ENCODE data around the gene CELF2.
A peak's percentile ranks its signal among the peaks of the same experiment; 100 is the strongest.

Gene CELF2

GRCh38 chr10:11255156-11255555, 237.5 kb downstream of the CELF2 start:
- no peak overlapping the region for H3K27ac ChIP-seq
- DNase-seq (ENCODE audit: low read depth, low spot score) = no peak

- no peak overlapping the region for H3K27ac ChIP-seq
- no peak for DNase-seq (ENCODE audit: low read depth, low spot score)
Observed at GRCh38 chr10:11255796-11256444, 238.2 kb downstream of the CELF2 start.

- no peak overlapping the region for H3K27ac ChIP-seq
- DNase-seq (ENCODE audit: low read depth, low spot score) = no peak
Observed at GRCh38 chr10:11256896-11257295, 239.2 kb downstream of the CELF2 start.

- H3K27ac ChIP-seq = no peak overlapping the region
- no peak for DNase-seq (ENCODE audit: low read depth, low spot score)
Observed at GRCh38 chr10:11257440-11258090, 239.9 kb downstream of the CELF2 start.

- no peak for DNase-seq (ENCODE audit: low read depth, low spot score)
- no peak overlapping the region for H3K27ac ChIP-seq
Observed at GRCh38 chr10:11260170-11260569, 242.5 kb downstream of the CELF2 start.

- DNase-seq (ENCODE audit: low read depth, low spot score) = no peak
- H3K27ac ChIP-seq = no peak overlapping the region
Observed at GRCh38 chr10:11261143-11261542, 243.5 kb downstream of the CELF2 start.

GRCh38 chr10:11261687-11262493, 244.2 kb downstream of the CELF2 start:
- H3K27ac ChIP-seq = no peak overlapping the region

GRCh38 chr10:11262494-11263345, 245.0 kb downstream of the CELF2 start:
- no peak for DNase-seq (ENCODE audit: low read depth, low spot score)

More at GRCh38 chr10:11261687-11262493, 244.2 kb downstream of the CELF2 start:
- no peak for DNase-seq (ENCODE audit: low read depth, low spot score)

GRCh38 chr10:11263767-11264166, 246.1 kb downstream of the CELF2 start:
- no peak overlapping the region for H3K27ac ChIP-seq
- no peak for DNase-seq (ENCODE audit: low read depth, low spot score)

More at GRCh38 chr10:11262494-11263345, 245.0 kb downstream of the CELF2 start:
- H3K27ac ChIP-seq = no peak overlapping the region

GRCh38 chr10:11264296-11265048, 246.8 kb downstream of the CELF2 start:
- no peak overlapping the region for H3K27ac ChIP-seq
- no peak for DNase-seq (ENCODE audit: low read depth, low spot score)

- no peak for DNase-seq (ENCODE audit: low read depth, low spot score)
- H3K27ac ChIP-seq = no peak overlapping the region
Observed at GRCh38 chr10:11265484-11265883, 247.8 kb downstream of the CELF2 start.

- no peak overlapping the region for H3K27ac ChIP-seq
- DNase-seq (ENCODE audit: low read depth, low spot score) = no peak
Observed at GRCh38 chr10:11266426-11266825, 248.8 kb downstream of the CELF2 start.

- H3K27ac ChIP-seq = no peak overlapping the region
- peak; percentile 10 for DNase-seq (ENCODE audit: low read depth, low spot score)
Observed at GRCh38 chr10:11270135-11270857, 252.6 kb downstream of the CELF2 start.

- DNase-seq (ENCODE audit: low read depth, low spot score) = no peak
- no peak overlapping the region for H3K27ac ChIP-seq
Observed at GRCh38 chr10:11270858-11271179, 253.1 kb downstream of the CELF2 start.

GRCh38 chr10:11272915-11273389, 255.3 kb downstream of the CELF2 start:
- no peak for DNase-seq (ENCODE audit: low read depth, low spot score)
- H3K27ac ChIP-seq = no peak overlapping the region

GRCh38 chr10:11274452-11274851, 256.8 kb downstream of the CELF2 start:
- DNase-seq (ENCODE audit: low read depth, low spot score) = no peak
- H3K27ac ChIP-seq = no peak overlapping the region

- H3K27ac ChIP-seq = no peak overlapping the region
- DNase-seq (ENCODE audit: low read depth, low spot score) = no peak
Observed at GRCh38 chr10:11275651-11276050, 258.0 kb downstream of the CELF2 start.

- no peak overlapping the region for H3K27ac ChIP-seq
- no peak for DNase-seq (ENCODE audit: low read depth, low spot score)
Observed at GRCh38 chr10:11276449-11276990, 258.8 kb downstream of the CELF2 start.

- no peak for DNase-seq (ENCODE audit: low read depth, low spot score)
- no peak overlapping the region for H3K27ac ChIP-seq
Observed at GRCh38 chr10:11279314-11279713, 261.6 kb downstream of the CELF2 start.
